Right lobe of liver (tissue), 4 donors: ENCODE results near the gene ENTHD1.

Experiments used
- CTCF ChIP-seq, 4 donors: fragments of 200-600 bp in 3 of 4; fragments of 450-650 bp in 1 of 4; IDR thresholded peaks; one replicate each; pipeline versions ENCODE4 v1.5.1 to v1.8.0; 2016 to 2022; ENCODE audit warnings: antibody characterized with exemption in 4 of 4, mild to moderate bottlenecking in 2 of 4
- POLR2A ChIP-seq: fragments of 450-650 bp; IDR thresholded peaks from one replicate; pipeline ENCODE4 v1.6.1; 2017; ENCODE audit warnings: antibody characterized with exemption, mild to moderate bottlenecking
- donor health status: DM: no; HTN: no; CAD: no.
- donor health status: DM: no; HTN: no; CAD: no.
- donor health status: DM: no; HTN: yes; CAD: no.

DNA sequence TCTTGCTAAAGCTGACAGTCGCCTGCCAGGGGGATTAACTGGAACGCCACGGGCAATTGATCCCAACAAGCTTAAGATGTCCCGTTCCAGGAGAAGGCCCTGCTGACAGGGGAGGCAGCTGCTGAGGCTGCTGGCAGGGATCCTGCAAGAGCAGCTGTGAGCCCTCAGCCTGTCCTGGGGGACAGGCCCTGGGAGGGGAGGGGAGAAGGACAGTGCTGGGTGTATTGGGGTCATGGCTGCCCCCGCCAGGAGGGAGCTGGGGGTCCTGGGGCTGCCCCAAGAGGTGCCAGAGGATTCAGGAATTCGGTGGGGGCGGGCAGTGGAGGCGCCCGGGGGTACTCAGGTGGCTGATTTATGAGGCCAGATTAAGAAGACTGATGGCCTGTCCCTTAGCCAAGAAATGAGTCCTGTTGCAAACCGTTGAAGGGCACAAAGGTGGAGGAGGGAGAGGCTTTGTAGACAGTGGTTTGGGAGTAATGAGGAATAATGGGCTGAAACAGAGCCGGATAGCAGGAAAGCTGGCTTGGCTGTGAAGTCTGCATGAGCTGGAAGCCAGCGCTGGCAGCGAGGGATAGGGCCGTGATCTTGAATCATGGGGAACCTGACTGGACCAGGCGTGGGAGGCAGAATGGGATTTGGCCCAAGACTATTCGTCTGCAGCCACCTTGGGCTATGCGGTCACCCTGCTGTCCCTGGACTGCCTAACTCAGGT, 189.5 kb downstream of the ENTHD1 start:
- no peak for TF ChIP-seq CTCF (IDR thresholded peaks at IDR 0.05)
- TF ChIP-seq POLR2A = no peak
